Superior temporal gyrus (tissue), 1 donor: ENCODE results near the gene MCF2L2.
"Not testable (repeated sequence)": the region's sequence is repeated elsewhere in the genome, so short reads cannot be mapped to it uniquely, and the experiment has no call there.

ENCODE experiments used
- DNase-seq: peaks from one replicate; pipeline ENCODE4 v3.0.0-alpha.2; 2016; ENCODE audit errors: extremely low spot score

MCF2L2 gene

DNA sequence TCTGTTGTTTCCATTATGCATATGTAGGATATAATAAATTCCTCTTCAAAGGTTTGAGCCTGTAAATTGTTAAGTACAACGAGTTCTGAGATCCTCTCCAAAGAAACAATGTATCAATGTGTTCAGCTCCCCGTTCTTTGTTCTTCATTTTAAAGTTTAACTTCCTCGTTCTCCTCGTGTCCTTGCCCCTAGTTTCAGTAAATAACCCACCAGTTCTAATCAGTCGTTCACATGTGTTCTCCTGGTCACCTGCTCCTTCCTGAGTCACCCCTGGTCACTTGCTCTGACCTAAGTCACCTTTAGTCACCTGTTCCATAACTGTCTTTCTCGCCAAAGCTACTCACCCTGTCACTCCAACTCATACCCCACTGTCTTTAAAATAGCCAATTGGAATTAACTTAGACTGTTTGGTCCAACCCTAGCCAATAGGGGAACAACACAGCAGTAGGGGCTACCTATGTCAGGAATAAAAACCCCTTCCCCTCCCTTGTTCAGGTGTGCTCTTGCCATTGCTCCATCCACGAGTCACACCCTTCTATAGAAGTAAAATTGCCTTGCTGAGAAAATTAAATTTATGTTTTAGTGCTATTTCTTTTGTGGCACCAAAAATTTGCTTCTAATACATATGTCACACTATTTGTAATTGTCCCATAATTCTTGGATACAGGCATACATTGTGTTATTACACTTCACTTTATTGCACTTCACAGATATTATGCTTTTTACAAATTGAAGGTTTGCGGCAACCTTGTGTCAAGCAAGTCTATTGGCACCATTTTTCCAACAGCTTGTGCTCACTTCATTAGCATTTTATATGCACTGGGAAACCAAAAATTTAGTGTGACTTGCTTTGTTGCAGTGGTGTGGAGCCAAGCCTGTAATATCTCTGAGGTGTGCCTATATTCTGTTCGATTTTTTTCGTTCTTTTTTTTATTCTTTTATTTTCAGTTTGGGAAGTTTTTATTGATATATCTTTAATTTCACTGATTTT is 15.3 kb upstream of the MCF2L2 start:
- no peak for DNase-seq

DNA sequence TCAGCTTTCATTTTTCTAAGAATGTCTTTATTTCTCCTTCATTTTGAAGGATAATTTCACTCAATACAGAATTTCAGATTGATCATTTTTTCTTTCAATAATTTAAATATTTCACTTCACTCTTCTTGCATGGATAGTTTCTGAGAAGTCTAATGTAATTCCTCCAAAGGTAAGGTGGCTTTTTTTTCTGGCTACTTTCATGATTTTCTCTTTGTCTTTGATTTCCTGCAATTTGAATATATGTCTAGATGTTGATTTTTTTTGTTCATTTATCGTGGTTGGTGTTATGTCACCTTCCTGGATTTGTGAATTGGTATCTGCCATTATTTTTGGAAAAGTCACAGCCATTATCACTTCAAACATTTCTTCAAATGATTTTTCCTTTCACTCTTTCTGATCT is 14.6 kb upstream of the MCF2L2 start:
- no peak for DNase-seq

DNA sequence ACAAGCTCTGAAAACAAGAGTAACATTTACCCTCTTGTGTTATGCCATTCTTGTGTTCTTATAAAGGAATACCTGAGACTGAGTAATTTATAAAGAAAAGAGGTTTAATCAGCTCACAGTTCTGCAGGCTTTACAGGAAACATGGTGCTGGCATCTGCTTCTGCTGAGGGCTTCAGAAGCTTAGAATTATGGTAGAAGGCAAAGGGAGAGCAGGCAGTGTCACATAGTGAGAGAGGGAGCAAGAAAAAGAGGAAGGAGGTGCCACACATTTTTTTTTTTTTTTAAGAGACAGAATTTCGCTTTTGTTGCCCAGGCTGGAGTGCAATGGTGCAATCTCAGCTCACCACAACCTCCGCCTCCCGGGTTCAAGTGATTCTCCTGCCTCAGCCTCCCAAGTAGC is 12.1 kb upstream of the MCF2L2 start:
- DNase-seq: not testable (repeated sequence)

DNA sequence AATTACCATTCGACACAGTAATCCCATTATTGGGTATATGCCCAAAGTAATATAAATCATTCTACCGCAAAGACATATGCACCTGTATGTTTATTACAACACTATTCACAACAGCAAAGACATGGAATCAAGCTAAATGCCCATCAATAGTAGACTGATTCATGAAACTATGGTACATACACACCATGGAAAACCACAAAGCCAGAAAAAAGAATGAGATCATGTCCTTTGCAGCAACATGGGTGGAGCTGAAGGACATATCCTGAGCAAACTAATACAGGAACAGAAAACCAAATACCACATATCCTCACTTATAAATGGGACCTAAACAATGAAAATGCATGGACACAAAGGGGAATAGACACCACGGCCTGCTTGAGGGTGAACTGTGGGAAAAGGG is 11.1 kb upstream of the MCF2L2 start:
- DNase-seq: no peak

DNA sequence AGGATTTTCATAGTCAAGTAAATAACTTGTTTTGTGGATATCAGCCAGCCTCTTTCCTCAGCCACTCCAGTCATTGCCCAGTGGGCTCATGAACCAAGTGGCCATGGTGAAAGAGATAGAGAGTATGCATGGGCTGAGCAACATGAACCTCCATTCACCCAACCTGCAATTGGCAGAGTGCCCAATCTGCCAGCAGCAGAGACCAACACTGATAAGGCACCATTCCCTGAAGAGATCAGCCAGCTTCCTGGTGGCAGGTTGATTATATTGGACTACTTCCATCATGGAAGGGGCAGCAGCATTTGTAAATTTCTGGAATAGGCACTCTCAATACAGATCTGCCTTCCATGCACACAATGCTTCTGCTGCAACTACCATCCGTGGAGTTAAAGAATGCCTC is 10.3 kb upstream of the MCF2L2 start:
- no peak for DNase-seq

DNA sequence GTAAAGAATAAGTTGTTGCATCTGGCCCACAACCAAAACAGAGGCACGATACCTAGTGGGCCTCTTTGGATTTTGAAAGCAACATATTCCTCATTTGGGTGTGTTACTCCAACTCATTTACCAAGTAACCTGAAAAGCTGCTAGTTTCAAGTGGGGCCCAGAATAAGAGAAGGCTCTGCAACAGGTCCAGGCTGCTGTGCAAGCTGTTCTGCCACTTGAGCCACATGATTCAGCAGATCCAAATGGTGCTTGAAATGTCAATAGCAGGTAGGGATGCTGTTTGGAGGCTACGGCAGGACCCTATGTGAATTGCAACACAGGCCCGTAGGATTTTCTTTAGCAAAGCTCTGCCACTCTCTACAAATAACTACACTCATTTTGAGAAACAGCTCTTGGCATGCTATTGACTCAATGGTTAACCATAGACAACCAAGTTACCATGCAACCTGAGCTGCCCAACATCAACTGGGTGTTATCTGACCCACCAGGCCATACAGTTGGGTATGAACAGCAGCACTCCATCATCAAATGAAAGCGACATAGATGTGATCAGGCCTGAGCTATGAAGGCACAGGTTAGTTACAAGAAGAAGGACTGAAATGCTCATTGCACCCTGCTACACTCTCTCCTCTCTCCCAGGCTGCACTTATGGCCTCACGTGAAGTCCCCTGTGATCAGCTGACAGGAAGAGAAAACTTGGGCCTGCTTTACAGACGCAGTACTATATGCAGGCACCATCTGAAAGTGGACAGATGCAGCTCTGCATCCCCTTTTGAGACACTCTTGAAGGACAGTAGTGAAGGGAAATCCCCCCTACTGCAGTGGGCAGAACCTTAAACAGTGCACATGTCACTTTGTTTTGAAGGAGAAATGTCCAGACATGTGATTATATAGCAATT is 9.5 kb upstream of the MCF2L2 start:
- no peak for DNase-seq

DNA sequence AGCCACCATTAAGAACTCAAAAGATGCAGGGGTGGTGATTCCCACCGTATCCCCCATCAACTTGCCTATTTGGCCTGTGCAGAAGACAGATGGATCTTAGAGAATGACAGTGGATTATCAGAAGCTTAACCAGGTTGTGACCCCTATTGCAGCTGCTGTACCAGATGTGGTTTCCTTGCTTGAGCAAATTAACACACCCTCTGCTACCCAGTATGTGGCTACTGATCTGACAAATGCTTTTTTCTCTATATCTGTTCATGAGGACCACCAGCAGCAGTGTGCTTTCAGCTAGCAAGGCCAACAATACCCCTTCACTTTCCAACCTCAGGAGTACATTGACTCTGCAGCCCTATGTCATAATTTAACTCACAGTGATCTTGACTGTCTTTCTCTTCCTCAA is 8.6 kb upstream of the MCF2L2 start:
- no peak for DNase-seq

DNA sequence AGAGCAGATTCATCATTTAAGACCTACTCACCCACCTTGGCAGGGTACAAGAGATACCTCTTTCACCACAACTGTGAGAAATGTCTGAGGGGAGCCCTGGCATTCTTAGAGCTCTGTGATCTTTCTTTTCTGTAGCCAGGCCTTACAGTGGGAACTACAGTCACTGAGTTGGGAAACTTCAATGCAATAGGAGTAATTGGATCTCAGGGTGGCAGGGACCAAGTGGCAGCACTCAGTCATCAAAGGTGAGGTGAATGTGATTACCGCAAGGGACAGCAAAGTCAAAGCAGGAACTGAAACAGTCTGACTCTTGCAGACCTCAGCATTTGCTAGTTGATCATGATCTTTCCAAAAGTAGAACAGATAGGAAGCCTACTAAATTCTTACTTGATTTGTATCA is 7.2 kb upstream of the MCF2L2 start:
- DNase-seq: no peak

DNA sequence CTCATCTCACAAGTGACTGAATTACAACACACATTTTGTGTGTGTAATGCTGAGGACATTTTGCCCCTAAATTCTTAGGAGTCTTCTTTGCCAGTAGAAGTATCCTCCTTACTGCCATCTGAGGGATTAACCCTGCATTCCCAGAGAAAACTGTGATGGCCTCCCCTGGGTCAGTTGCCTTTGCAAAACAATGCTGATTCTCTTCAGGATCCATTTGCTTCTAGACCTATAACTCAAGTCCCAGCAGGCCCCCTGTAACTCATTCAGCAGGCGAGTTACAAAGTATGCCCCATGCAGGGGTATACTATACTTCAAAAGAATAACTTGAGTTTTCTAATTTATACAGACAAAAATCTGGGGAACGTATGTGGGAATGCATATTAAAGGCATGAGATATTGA is 6.6 kb upstream of the MCF2L2 start:
- no peak for DNase-seq

DNA sequence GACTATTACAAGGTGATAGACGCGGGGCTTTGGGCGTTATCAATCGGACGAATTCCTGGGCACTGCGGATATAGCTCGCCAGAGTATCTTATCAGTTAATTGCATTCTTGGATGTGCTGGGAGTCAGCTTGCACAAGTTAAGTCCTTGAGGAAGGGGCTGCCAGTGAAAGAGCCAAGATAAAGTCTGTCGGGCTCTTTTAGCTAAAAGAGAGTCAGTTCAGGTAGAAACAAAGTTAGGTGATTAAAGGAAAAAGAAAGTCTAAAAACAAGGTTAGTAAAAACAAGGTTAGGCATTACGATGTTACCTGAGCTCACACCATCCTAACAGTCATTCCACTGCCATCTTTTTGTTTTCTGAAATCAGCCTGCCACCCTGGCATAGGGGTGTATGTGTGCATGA is 6.1 kb upstream of the MCF2L2 start:
- DNase-seq: no peak

DNA sequence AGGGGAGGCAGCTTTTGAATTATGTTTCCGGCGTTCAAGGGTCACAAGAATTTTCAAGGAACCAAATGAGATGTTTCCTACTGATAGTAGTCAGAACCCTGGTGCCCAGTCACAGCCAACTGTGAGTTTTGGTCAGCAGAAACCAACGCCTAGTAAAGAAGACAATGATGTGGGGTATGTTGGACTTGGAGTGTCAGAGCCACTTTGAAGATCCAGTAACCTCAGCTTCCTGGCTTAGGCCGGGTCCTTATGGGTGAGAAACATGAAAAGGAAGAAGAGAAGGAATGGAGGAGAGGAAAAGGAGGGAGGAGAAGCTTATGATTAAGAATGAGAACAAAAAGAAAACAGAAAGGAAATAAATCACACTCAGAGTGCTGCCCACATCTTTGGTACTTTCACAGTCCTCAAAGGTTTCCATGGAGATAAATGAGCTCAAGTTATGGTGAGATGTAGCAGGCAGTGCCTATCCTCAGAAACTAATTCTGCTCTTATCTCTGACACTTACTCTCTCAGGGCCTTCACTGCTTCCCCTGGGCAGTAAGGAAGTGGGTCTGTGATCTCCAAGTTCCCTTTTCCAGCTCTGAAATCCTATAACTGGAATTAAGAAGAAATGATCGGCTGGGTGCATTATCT is 2.0 kb upstream of the MCF2L2 start:
- no peak for DNase-seq

DNA sequence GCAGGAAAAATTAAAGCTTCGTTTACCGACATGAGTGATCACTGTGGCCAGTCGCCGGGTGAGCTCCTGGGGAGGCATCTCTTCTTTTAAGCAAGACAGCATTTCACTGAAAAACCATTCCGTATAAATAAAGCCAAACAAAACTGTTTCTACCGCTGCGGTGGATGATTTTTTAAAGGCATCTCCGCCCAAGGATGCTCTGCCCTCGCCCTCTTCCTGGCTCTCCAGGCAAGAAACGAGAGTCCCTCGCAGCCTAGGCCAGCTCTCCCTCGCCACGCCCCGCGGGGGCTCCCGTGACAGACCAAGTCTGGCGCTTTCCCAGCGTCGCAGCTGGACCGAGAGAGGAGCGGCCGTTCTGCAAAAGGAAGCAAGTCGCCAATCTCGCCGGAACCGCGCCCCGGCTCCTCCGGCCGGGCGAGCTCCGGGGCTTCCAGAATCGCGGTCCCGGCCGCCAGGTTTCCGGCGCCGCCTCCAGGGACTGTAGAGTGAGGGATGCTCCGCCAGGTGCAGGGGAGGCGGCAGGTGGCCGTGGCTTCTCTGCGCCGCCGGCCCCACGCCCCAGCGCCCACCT is 458 bp downstream of the MCF2L2 start:
- peak; percentile 75 for DNase-seq

DNA sequence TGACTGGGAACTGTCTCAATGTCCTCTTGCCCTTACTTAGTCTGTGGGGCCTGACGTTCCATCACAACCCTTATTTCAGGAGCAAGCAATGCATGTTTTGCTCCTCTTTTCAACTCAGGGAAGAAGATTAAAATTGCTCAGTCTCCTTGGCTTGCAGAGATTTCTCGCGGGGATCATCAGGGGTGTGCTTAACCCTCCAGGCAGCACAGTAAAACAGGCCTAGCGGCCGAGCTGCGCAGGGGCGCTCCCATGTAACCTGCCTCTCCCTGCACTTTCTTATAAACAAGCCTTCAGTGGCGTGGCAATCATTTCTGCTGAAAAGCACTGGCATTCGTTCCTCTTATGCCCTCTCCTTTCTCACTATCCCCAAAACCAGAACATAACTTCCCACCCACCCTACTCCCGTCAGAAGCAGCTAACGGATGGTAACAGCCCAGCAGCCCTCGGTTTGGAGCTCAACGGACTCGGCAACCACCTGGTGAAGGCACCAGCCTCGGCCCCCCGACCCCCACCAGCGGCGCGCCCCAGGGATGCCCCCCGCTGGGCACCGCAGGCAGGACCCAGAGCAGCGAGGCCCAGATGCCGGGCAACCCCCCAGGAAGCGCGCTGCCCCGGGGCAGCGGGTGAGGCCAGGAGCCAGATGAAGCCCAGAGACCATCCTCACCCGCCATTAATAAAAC is 1.1 kb downstream of the MCF2L2 start:
- no peak for DNase-seq

DNA sequence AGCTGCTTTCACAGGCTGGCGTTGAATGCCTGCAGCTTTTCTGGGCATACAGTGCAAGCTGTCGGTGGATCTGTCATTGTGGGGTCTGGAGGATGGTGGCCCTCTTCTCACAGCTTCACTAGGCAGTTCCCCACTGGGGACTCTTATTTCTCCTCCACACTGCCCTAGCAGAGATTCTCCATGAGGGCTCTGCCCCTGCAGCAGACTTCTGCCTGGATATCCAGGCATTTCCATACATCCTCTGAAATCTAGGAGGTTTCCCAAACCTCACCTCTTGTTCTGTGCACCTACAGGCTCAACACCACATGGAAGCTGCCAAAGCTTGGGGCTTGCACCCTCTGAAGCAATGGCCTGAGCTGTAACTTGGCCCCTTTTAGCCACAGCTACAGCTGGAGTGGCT is 9.6 kb downstream of the MCF2L2 start:
- not testable (repeated sequence) for DNase-seq

DNA sequence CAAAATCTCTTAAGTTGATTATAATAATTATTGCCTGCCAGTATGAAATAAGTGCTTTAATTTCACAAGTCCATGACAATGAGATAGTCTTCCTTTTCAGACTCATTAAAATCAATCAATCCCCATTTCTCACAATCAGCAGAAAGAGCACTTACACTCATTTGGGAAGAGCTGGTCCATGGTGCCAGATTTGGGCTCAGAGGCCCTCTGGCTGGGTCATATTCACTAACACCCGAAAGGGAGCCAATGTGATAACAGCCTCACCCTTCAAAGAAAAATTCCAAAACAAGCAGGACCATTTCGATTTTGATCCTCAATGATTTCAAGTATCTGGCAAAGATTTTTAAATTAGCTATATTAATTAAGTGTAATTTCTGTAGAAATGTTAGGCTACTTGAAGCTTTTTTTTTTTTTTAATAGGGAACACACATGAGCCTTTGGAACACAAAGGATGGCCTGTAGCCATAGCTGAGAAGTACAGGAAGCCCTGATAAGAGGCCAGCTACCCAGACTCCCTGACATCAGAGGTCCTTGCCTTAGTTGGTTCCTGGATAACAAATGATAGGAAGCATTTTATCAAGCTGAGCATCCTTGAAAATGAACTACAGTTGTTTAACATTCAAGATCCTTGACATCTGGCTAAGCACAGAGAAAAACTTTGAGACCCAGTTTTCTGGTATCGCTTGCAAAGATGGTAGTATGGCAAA is 17.1 kb downstream of the MCF2L2 start:
- no peak for DNase-seq

DNA sequence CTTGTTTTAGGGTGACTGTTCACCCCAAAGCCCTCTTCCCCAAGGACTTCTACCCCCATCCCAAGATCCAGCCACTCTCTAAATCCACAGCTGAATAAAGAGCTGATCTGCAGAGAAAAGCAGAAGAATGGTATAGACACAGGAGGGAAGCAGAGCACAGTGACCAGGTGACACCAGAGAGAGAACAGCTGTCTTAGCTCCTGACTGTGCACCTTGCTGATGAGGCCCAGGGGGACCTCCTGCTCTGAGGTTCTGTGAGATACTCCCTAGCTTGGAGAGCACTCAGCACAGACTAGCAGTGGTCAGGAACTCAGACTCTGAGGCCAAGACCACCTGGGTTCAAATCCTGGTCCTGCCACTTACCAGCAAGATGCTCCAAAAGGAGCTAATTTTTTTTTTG is 17.7 kb downstream of the MCF2L2 start:
- no peak for DNase-seq

DNA sequence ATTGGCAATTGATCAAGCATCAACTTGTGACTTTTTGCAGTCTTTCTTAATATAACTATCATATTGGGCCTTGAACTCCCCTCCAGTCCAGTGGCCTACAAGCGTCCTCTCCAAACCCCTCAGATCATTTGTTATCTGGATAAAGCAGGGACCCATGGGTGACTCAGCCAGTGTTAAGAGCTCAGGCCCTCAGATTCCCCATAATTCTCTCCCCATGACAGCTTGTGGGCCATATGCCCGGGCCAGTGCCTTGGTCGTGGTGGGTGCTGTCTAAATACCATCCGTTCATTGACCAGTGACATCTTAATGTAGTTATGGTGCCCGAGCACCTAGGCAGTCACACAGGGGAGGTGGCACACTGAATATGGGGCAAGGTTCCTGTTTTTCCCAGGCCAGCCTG is 18.1 kb downstream of the MCF2L2 start:
- DNase-seq: no peak

DNA sequence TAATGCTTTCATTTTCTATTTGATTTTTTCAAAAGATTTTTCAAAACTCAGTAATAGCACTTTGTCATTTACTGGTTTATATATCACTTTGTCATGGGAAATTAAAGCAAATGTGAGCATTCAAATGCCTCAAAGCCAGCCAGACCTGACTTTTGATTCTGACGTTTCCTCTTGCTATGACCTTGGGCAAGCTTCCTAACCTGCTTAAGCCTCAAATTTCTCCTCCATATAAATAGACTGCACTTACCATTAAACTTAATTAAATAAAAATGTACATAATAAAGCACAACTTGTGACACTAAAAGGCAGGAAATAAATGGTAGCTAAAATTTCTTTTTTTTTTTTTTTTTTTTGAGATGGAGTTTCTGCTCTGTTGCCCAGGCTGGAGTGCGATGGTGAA is 19.2 kb downstream of the MCF2L2 start:
- no peak for DNase-seq

DNA sequence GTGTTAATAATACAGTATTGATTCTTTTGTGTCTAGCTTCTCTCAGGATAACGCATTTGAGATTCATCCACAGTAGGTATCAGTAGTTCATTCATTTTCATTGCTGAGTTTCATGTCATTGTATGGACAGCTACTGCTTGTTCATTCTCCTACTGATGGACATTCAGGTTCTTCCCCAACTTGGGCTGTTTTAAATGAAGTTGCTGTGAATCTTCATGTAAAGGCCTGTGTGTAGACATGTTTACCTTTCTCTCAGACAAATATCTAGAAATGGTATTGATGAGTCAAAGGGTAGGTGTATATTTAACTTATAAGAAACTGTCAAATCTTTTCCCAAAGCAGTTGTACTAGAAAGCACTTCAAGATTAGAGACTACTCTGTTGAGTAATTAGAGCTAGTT is 26.7 kb downstream of the MCF2L2 start:
- DNase-seq: no peak

DNA sequence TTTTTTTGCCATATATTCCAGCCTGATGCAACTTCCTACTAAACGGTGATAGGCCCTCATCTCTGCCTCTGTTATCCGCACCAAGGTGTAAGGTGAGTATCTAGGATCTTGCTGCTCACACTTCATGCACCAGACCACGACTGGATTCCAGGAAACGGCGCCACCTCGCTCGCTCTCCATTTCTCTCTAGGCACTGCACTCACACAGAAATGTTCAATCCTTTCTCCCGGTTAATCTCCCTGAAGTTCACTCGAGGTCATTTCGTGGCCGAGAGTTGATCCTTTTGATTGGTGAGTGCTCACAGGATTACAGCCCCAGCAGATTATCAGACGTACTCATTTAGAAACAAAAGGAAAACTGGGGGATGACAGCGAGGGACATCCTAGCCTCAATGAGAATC is 28.1 kb downstream of the MCF2L2 start:
- no peak for DNase-seq
